Tibial nerve (tissue), 4 donors: ENCODE results near the gene KCNQ1. TPM values are rescaled to one million over a fixed set of nuclear protein-coding genes. Genes with fewer than 3 reads are reported as not detected.

Experiments used
- DNase-seq, 2 donors: peaks; one replicate each; pipeline ENCODE4 v3.0.0-alpha.2; 2019; ENCODE audit warnings: low spot score in 2 of 2
- H3K27ac ChIP-seq, 4 donors: fragments of 200-600 bp; sonication (generic) in 3 of 4; one replicate each; pipeline ENCODE4 v1.5.1; 2017 to 2019; ENCODE audit warnings: mild to moderate bottlenecking in 1 of 4
- H3K27me3 ChIP-seq, 2 donors: fragments of 200-600 bp; sonication (generic) in 1 of 2; one replicate each; pipeline versions ENCODE4 v1.5.1 to v1.6.0; 2017 to 2019
- H3K36me3 ChIP-seq, 3 donors: fragments of 200-600 bp; sonication (generic); one replicate each; pipeline ENCODE4 v1.5.1; 2018 to 2019
- H3K4me1 ChIP-seq, 4 donors: fragments of 200-600 bp; sonication (generic) in 3 of 4; one replicate each; pipeline ENCODE4 v1.5.1; 2017 to 2019
- H3K4me3 ChIP-seq, 4 donors: fragments of 200-600 bp; sonication (generic) in 3 of 4; one replicate each; pipeline ENCODE4 v1.5.1; 2017 to 2019; ENCODE audit warnings: mild to moderate bottlenecking in 1 of 4, moderate library complexity in 1 of 4
- H3K9me3 ChIP-seq, 4 donors: fragments of 200-600 bp; sonication (generic) in 3 of 4; one replicate each; pipeline ENCODE4 v1.5.1; 2017 to 2019
- EP300 ChIP-seq, 2 donors: sonication (generic); formaldehyde crosslinking; IDR thresholded peaks; one replicate each; pipeline ENCODE4 v1.6.1; 2017; ENCODE audit warnings: antibody characterized with exemption in 2 of 2, mild to moderate bottlenecking in 1 of 2
- POLR2A ChIP-seq, 2 donors: fragments of 450-650 bp; IDR thresholded peaks; one replicate each; pipeline ENCODE4 v1.6.1; 2017; ENCODE audit warnings: antibody characterized with exemption in 2 of 2, mild to moderate bottlenecking in 2 of 2, moderate library complexity in 2 of 2
- WGBS, 2 donors: methylation state at CpG; one replicate each; pipeline ENCODE4 v1.1.5; 2018; 5-methylcytosine and 5-hydroxymethylcytosine counted together
- total RNA-seq, 4 donors: library from RNA; depleted of rRNA; stranded (reverse); fragments of >200 nt; gene quantifications; one replicate each; pipeline ENCODE4 v1.1.0, GENCODE V29; 2016
- TF ChIP-seq, protein P1 (sequence below), 5 experiments: fragments of 200-600 bp in 3 of 5; fragments of 450-650 bp in 2 of 5; sonication (generic) in 3 of 5; IDR thresholded peaks; one replicate each; pipeline ENCODE4 v1.5.1; 2016 to 2019; ENCODE audit warnings: antibody characterized with exemption in 5 of 5, mild to moderate bottlenecking in 3 of 5, moderate library complexity in 2 of 5

KCNQ1 gene
- total RNA-seq, 4 donors from 2014 or later = 3.5 to 11.4 (median 7.5) TPM

DNA sequence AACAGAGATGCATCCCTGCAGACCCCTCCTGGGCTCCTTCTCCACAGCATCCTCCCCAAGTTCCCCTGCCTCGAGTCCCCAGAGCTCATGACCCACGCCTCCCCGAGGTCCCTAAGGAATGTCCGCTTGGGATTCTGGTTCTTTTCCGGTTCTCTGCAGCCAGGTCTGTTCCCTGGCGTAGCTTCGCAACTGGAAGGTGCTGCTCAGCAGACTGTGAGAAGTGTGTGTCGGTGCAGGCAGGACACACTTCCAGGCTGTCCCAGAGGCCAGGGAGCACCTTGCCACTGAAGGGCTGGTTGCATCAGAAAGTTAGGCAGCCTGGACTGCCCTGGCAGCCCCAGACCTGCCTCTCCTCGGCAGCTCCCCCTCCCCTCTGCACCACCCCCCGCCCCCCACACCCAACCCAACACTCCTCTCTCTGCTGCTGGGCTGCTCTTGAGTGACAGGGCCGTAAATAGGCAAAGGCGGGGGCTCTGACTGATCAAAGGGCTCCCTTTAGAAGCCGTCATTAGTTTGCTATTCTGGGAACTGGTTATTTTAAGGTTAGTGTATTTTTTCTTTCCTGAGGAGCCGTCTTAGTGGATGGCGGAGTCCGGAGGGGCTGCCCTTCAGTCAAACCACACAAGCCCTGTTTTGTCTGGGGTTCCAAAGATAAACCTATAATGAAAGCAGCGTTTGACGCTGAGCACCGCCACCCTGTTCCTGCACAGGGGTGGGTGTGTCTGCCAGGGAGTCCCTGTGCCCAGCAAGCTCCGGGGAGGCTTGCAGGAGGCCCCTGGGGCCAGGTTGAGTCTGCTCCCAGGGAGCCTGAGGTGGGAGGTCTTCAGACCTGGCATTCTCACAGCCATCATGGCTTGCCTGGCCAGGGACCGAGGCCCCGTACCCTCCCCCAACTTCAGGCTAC is 343.6 kb downstream of the KCNQ1 start:
- Histone ChIP-seq H3K4me3 (no peak overlapping the region), H3K4me1 (peaks cover 0 to 16% (median 3%) of the 10 kb centered on the region in 4 donors), H3K27me3 (no peaks in the 10 kb centered on the region), H3K9me3 (peaks cover 0 to 11% (median 0%) of the 10 kb centered on the region in 4 donors), H3K27ac (no peak overlapping the region), H3K36me3 (no peaks in the 10 kb centered on the region)
- 58 to 60% methylated on average over 19 to 20 of the region's 22 CpGs for WGBS, 2 donors
- DNase-seq = no peak
- TF ChIP-seq, protein P1, sequence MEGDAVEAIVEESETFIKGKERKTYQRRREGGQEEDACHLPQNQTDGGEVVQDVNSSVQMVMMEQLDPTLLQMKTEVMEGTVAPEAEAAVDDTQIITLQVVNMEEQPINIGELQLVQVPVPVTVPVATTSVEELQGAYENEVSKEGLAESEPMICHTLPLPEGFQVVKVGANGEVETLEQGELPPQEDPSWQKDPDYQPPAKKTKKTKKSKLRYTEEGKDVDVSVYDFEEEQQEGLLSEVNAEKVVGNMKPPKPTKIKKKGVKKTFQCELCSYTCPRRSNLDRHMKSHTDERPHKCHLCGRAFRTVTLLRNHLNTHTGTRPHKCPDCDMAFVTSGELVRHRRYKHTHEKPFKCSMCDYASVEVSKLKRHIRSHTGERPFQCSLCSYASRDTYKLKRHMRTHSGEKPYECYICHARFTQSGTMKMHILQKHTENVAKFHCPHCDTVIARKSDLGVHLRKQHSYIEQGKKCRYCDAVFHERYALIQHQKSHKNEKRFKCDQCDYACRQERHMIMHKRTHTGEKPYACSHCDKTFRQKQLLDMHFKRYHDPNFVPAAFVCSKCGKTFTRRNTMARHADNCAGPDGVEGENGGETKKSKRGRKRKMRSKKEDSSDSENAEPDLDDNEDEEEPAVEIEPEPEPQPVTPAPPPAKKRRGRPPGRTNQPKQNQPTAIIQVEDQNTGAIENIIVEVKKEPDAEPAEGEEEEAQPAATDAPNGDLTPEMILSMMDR (IDR thresholded peaks at IDR 0.05) = no peak
- TF ChIP-seq EP300 (IDR thresholded peaks at IDR 0.05) = no peak
- no peak for TF ChIP-seq POLR2A (IDR thresholded peaks at IDR 0.05)

DNA sequence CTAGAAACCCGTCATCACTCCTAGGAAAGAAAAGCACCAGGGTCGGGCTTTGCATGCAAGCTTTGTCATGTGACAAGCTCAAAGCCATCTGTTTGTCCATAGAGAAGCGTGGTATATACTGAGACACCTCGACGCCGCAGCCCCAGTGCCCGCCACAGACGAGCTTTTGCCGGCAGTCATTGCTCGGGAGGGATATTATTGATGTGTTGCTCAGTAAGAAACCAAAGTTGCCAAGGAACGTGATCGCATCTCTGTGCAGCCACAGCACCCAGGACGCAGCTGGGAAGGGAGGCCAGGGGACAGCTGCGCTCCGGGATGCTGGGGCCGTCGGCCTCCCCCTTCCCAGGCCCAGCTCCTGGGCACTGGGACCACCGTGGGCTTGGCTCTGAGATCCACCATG is 344.5 kb downstream of the KCNQ1 start:
- H3K4me1 ChIP-seq = peaks cover 0 to 16% (median 3%) of the 10 kb centered on the region in 4 donors
- no peaks in the 10 kb centered on the region for H3K36me3 ChIP-seq
- peak in 1 of 2 donors; percentile 1 for DNase-seq
- no peak overlapping the region for H3K27ac ChIP-seq
- TF ChIP-seq POLR2A (IDR thresholded peaks at IDR 0.05) = no peak
- TF ChIP-seq, protein P1 (IDR thresholded peaks at IDR 0.05) = no peak
- TF ChIP-seq EP300 (IDR thresholded peaks at IDR 0.05) = no peak
- 84 to 90% methylated on average over 14 to 18 of the region's 18 CpGs for WGBS, 2 donors
- no peaks in the 10 kb centered on the region for H3K27me3 ChIP-seq
- H3K4me3 ChIP-seq = no peak overlapping the region
- peaks cover 0 to 11% (median 0%) of the 10 kb centered on the region in 4 donors for H3K9me3 ChIP-seq

DNA sequence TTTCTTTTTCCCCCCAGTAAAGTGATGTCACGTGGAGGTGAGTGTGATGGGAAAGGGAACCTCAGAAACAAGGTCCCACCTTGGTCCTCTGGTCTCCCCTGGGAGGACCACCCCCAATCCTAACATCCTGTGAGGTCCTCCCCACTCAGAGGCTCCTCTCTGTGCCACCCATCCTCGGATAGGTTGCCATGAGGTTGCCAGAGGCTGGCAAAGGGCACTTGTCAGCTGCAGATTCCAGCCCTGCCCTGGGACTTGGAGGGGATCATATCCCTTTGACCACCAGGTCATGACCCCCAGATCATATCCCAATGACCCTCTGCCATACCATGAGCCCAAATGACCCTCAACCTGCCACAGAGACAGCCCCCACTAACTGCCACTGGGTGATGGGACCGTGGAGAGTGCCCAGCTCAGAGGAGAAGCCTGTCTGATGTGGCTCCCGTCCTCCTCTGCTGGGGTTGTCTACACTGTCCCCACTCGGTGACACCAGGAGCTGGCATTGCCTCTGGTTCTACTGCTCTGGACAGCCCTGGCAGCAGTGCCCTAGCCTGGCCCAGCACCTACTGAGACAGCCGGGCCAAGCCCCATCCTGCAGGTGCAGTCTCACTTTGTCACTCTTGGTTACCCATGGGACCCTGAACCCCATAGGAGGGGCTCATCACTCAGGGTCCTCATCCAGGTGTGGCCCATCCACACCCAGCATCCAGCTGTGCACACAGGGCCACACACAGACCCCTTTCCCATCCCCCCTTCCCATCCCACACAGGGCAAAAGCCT is 345.2 kb downstream of the KCNQ1 start:
- no peak for TF ChIP-seq POLR2A (IDR thresholded peaks at IDR 0.05)
- no peak for TF ChIP-seq EP300 (IDR thresholded peaks at IDR 0.05)
- TF ChIP-seq, protein P1 (IDR thresholded peaks at IDR 0.05) = no peak
- H3K27ac ChIP-seq = no peak overlapping the region
- DNase-seq = peak in 1 of 2 donors; percentile 5
- no peak overlapping the region for H3K4me3 ChIP-seq
- peaks cover 0 to 16% (median 3%) of the 10 kb centered on the region in 4 donors for H3K4me1 ChIP-seq
- peaks cover 0 to 10% (median 0%) of the 10 kb centered on the region in 4 donors for H3K9me3 ChIP-seq
- no peaks in the 10 kb centered on the region for H3K36me3 ChIP-seq
- H3K27me3 ChIP-seq = no peaks in the 10 kb centered on the region
- WGBS, 2 donors = 96 to 97% methylated on average over 5 to 6 of the region's 6 CpGs

DNA sequence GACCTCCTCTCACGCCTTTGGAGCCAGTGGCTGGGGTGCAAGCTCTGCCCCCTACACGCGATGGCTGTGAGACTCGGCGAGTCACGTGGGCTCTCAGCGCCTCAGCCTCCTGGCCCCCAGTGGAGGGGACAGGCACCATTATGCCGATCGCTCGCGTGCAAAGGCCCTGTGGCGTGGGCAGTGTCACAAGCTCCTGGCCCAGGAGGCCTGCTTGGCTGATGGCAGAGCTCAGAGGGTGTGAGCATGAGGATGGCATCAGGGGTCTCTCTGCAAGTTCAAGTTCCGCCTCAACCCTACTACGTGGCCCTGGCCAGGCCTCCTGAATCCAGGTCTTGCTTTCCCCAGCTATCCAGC is 345.7 kb downstream of the KCNQ1 start:
- DNase-seq = peak in 1 of 2 donors; percentile 9

More for the DNA sequence above, 345.7 kb downstream of the KCNQ1 start:
- Histone ChIP-seq H3K27ac (no peak overlapping the region), H3K27me3 (no peaks in the 10 kb centered on the region), H3K36me3 (no peaks in the 10 kb centered on the region), H3K4me1 (peaks cover 0 to 16% (median 3%) of the 10 kb centered on the region in 4 donors), H3K9me3 (peaks cover 0 to 6% (median 0%) of the 10 kb centered on the region in 4 donors), H3K4me3 (no peak overlapping the region)
- WGBS, 2 donors = 93 to 94% methylated on average over 14 of the region's 14 CpGs
- TF ChIP-seq POLR2A (IDR thresholded peaks at IDR 0.05) (no peak), EP300 (IDR thresholded peaks at IDR 0.05) (no peak)
- TF ChIP-seq, protein P1 (IDR thresholded peaks at IDR 0.05) = no peak
